SIG-M5 (cell line): ENCODE measurements around the gene PLXDC1.
A peak's percentile ranks its signal among the peaks of the same experiment; 100 is the strongest.

ENCODE experiments used
- DNase-seq: peaks from one replicate; lab custom pipeline; 2025; lab: John Stamatoyannopoulos, UW

PLXDC1 gene

DNA sequence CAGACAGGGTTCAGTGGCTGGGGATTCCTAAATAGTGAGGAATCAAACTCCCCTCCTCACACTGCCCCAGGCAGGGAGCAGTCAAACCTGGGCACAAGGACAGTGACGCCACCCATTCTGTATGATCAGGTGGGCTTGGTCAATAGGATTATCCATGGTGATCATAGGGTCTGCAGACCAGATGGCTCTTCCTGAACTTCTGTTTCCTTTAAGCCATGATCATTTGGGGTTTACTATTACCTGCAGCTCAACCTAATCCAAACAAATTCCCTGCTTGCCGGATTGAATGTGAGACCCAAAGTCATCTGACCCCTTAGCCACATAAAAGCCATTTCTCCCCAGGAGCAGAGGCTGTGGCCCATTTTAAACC is 54.3 kb downstream of the PLXDC1 start:
- DNase-seq, result no peak

DNA sequence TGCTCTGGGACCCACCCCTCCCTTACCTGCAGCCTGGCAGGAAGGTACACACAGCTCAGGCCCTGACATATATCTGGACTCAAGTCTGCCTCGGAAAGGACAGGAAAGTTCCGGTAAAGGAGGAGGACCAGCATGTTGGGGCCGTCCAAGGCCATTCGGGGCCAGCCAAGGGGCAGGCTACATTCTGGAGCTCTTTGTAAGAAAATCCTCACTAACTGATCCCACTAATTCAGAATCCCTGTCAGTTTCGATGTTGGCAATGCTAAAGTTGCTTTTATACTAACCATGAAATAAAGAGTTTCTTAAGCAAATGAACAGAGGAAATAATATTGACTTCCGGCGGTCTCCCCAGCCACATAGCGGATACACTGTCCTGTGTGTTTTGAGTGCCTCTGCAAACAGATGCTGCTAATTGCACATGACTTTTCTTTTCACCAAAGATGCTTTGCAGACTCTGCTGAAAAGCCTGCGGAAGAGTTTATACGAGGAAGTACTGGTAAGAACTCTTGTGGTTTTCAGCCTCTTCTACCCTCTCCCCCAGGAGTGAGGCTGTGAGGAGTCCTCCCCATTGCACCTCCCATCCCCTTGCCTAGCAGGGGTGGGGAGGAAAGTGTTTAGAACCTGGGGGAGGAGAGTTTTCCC is 54.8 kb downstream of the PLXDC1 start:
- DNase-seq, result no peak

DNA sequence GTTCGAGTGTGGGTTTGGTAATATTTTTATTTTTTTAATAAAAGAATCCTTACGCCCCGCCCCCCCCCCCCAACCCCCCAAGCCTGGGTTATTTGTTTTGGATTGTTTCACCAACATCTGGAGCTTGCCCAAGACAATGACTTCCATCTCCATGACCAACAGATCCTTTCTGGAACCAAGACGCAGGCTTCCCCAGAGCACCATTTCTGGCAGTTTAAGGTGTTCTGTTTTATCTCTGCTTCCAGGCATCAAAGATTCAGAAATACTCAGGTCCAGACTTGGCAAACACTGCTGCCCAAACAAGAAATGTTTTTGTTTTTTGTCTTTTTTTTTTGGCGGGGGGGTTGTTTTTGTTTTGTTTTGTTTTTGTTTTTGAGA is 56.1 kb downstream of the PLXDC1 start:
- no peak for DNase-seq

DNA sequence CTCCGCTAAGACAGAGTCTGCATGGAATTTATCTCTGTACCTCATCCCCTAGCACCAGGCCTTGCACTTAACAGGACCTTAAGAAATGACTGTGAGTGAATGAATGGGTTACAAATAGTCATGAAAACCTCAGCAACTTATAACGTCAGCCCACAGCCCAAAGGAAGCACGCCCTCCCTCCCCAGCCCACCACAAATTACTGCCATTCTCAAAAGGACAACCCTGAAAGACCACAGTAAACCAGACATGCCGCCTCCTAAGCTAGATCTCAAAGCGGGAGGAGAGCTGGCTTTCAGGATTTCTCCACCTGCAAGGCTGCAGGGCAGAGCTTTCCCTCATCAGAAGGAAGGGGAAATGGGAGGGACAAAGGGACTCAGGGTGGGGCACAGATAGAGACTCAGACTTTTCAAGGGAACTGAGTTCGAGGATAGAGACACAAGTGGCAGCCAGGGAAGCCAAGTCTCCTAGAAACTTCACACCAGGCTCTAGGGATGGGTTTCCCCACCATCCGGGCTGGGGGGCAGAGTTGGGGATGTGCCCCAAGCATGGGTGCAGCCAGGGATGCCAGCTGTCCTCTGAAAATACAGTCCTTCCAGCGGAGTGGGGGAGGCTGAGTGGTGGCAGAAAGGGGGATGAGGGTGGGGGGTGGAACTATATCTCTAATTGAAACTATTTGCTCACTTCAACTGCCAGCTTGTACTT is 56.7 kb downstream of the PLXDC1 start:
- no peak for DNase-seq

DNA sequence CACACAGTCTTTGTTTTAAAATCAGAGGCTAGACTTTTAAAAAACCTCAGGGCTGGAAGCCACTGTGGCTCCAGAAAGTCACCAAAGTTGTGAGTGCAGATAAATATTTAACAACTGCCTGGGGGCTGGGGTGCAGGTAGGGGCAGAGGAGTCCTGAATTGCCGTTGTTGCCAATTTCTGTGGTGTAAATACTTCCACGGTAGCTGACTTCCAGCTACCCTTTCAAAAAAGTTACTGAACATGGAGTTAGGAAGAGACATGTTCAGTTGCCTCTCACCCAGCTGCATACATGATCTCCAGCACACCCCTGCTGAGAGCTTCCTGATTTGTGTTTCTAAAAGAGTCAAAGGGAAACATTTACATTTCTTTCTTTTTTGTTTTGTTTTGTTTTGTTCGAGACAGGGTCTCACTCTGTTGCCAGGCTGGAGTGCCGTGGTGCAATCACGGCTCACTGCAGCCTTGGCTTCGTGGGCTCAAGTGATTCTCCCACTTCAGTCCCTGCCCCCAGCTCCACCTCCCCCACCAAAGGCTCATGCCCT is 58.7 kb downstream of the PLXDC1 start:
- peak; percentile 25 for DNase-seq

DNA sequence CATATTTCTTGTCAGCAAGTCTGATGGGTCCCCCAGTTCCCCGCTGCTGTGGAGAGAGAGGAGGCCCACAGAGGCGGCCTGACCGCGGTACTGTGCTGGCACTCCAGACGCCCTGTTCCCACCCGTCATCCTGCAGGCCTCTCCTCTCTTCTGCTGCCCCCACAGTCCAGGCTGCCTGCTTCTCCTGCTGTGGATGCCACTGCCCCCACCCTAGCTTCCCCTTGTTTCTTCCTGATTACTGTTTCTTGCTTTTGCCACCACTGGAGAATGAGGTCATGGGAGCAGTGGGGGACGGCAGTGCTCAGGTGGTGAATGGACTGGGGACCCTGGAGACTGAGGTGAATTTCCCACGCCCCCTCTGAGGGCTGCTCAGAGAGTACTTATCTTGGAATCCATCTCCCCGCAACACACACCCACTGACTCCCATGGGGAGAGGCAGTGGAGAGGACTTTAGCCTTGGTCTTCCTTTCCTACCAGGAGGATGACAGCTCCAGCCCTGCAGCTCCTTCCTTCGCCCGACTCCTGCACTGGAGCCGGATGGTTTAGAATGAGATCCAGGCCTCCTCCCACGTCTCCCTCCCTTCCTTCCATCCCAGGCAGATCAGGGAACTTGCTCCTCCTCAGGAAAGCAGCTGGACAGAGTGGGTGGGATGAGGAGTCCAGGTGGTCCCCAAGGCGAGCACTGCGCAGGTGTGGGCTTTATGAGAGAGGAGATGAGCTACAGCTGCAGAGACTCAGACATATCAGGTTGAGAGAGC is 60.4 kb downstream of the PLXDC1 start:
- no peak for DNase-seq

DNA sequence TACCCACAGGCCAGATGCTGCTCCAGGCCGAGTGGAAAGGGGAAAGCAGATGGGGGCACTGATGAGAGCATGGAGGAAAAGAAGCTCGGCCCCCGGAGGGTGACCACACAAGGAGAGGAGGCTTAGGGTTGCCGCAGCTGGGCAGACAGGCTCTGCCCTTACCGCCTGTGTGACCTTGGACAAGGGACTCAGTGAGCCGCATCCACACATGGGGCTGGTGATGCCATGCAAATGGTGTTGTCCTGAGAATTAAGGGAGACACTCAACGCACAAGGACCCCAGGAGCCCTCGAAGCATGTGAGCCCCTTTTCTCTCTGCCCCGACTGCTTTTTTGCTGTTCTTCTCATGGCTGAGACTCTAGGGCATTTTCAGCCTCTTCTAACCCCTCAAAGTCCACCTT is 61.0 kb downstream of the PLXDC1 start:
- DNase-seq, result no peak

DNA sequence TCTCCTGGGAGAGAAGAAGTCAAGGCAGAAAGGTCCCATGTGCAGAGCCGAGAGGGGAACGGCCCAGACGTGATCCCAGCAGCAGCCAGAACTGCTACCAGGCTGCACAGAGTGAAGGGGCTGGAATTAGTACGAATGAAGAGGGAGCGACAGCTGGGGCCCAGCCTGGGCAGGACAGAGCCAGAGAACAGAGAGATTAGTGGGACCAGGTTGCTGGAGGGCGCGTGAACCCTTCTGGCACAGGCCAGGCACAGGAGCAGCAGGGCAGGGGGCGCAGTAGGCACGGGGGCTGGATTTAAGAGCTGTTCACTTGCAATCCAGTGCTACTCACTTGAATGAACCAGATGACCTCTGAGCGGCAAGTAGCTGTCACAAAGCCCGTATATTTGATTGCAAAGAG is 66.9 kb downstream of the PLXDC1 start:
- no peak for DNase-seq

DNA sequence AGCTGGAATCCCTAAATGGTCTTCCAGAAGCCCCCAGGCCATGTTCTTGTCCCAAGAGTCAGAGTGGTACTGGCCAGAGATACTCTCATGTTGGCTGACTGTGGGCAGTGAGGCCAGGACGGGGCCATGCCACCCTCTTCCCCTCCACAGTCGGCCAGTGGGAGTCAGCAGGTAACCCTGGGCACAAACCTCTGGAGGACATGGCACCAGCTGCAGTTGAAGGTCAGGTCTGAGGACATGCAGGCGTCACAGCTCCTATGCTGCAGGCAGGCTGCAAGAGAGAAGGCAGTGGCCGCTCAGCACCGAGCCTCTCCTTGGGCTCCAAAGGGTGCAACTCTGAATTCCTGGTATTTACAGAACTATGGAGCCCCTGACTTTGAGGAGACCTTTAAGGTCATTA is 68.2 kb downstream of the PLXDC1 start:
- no peak for DNase-seq

DNA sequence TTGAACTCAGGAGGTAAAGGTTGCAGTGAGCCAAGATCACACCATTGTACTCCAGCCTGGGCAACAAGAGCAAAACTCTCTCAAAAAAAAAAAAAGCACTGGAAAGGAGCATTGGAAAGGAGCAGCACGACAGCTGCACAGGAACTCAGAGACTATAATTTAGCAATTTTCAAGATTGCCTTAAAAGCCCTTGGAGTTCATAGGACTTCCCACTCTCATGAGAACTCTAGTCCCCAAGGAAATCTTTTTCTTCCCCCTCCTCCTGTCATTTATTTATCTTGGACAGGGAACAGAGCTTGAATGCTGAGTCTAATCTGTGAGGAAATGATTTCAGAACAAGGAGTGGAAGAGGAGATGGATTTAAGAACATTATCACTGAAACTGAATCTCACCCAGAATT is 69.0 kb downstream of the PLXDC1 start:
- no peak for DNase-seq

DNA sequence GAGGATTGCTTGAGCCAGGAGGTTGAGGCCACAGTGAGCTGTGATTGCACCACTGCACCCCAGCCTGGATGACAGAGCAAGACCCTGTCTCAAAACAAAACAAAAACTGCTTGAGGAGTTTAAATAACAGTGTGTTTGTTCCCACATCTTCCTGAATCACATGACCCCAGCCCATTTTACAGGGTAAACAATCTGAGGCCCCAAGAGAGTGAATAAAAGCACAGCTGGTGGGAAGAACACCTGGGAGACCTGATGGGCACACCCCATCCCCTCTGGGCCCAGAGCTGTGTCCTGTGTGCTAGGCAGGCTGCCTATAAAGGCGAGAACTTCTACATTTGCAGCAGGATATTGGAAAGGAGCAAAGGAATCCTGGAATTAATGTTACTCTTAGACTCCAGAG is 69.6 kb downstream of the PLXDC1 start:
- no peak for DNase-seq

DNA sequence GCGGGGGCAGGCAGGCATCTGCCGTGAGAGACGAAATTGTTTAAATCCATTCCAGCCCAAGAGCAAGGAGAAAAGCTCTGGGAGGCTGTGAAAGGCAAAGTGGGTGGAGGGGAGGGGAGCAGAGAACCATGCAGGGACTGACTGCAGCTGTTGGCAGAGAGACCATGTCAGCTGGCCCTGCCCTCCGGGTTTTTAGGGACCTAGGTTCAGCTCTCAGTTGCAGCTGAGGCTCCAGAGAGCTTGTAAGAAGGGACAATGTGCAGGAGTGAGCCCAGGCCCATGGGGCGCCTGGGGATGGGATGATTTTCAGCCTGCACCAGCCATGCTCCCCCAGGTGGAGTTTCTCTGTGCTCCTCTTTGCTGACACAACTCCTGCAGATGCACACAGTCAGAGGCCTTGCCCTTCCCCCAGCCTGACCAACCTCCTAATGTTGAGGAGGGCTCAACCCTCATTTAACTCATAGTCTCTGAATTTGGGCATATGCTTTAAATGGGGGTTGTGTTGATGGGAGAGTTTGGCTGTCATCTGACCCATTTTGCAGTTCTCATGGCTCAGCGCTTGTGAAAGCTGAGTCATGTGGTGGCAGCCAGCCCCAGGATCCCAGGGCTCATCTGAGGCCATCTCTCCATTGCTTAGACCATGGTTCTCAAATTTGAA is 70.9 kb downstream of the PLXDC1 start:
- DNase-seq, result no peak

DNA sequence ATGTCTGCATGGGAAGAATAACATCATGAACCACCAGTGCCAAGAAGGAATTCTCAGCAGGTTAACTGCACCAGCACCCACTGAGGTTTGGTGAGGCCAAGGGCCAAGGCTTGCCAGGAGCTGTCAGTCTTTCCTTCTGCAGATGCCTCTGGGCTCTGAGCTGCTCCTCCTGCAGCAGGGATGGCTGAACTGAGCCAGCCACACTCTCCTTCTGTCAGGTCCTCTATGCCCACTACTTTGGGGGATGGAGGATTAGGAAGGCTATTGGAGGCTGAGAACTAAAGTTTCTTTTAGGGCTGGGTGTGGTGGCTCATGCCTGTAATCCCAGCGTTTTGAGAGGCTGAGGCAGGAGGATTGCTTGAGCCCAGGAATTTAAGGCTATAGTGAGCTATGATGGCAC is 71.6 kb downstream of the PLXDC1 start:
- DNase-seq, result no peak

DNA sequence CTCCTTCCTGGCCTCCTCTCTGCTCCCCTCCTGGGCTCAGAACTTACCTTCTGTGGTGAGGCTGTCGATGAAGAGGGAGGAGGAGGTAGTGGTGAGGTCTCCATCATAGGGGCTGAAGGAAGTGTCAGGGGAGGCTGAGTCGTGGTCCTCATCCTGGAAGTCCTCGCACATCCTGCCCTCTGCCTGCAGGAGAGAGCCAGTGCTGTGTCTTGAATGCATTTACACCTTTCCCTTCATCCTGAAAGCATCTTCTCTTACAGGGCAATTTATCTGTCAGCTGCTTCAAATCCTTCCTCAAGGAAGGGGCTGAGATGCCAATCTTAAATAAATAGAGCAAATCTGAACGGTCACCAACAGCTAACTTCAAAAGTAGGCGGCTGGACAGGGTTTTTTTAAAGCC is 73.6 kb downstream of the PLXDC1 start:
- no peak for DNase-seq

DNA sequence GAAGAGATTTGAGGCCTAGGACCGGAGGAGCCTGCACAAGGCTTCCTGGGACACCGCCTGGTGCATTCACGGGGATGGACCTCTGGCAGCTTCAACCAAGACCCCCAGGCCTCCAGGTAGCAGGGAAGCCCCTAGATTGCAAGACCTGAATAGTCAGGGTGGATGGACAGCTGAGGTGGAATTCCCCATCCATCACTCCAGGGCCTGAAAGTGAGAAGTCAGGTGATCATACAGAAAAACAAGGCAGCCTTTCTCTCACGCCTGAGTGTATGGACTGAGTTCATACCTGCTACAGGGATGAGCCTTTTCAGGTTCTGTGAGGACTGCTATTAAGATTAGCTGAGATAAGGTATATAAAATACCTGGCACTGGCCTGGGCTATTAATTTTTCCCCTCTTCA is 74.2 kb downstream of the PLXDC1 start:
- no peak for DNase-seq

DNA sequence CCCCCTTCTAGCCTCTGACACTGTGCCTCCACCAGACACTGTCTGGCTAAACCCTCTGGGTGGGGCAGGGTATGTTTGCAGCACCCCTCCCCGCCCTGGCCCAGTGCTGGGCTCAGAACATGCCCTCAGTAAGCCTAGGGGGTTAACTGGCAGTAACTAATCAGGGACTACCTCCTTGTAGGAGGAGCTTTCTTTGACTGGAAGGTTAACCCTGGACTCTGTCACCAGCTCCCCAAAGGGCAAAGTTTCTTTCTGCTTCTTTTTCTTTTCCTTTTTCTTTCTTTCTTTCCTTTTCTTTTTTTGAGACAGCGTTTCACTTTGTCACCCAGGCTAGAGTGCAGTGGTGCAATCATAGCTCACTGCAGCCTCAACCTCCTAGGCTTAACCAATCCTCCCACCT is 76.8 kb downstream of the PLXDC1 start:
- DNase-seq, result no peak

DNA sequence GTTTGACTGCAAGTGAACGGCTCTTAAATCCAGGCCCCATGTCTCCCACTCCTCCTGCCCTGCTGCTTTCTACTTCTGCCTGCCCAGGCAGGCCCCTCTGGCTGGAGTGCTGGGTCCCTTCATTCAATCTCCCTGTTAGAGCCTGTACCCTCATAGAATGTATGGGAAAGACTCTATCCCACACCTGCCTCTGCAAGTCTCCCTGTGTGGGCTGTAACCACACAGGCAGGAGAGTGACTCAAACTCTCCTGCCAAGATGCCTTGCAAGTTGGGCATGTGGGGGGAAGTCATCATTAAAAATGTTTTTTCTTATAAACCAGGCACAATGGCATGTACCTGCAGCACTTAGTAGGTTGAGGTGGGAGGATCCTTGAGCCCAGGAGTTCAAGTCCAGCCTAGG is 77.5 kb downstream of the PLXDC1 start:
- no peak for DNase-seq

DNA sequence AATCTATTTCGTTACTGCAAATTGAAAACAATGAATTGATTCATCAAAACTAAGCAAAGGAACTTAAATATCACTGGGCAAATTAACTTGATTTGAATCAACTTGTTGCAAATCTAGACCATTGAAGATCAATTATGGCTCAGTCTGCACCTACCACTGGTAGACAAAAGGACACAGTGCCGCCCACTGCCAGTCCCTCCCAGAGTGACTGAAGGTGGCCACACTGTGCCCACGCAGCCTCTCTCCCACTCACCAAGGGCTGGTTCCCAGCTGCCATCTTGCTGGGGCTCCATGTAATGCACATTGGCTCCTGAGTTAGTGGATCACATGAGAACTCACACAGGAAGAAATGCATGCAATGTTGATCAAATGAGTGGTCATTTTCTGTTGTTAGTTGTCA is 78.1 kb downstream of the PLXDC1 start:
- no peak for DNase-seq

DNA sequence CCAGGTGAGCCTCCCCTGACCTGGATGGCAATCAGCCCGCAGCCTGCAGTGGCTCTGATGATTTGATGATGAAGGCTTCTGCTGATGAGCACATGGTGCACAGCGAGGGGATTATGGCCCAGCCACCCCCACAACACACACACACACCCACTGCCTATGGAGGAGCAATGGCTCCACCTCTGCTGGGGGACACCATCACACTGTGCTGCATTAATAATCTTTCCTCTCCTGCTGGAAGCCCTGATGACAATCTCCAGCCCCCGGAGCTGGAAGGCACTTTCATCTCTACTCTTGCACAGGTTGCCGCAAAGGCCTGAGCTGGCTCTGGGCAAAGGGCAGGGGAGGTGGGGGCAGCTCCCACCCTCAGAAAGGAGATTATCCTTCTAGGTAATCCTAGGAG is 79.9 kb downstream of the PLXDC1 start:
- no peak for DNase-seq

DNA sequence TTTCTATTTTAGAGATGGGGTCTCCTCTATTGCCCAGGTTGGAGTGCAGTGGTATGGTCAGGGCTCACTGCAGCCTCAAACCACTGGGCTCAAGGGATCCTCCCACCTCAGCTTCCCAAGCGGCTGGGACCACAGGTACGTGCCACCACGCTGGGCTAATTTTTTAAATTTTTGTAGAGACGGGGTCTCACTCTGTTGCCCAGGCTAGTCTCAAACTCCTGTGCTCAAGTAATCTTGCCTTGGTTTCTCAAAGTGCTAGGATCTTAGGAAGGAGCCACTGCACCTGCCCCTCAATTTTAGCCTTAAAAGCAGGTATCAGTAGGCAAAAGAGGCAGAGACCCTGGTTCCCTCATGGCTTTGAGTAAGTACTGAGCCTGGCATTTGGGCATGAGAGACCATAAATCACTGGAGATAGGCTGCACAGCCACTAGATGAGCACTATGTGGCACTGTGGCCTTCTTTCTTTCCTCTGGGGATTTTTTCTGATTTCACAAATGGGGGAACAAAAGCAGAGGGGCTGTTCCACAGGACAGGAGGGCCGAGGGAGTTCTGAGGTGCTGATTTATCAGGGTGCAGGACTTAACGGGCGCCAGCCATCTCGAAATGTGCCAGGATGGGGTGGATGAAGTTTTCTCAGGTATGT is 82.2 kb downstream of the PLXDC1 start:
- peak; percentile 10 for DNase-seq

DNA sequence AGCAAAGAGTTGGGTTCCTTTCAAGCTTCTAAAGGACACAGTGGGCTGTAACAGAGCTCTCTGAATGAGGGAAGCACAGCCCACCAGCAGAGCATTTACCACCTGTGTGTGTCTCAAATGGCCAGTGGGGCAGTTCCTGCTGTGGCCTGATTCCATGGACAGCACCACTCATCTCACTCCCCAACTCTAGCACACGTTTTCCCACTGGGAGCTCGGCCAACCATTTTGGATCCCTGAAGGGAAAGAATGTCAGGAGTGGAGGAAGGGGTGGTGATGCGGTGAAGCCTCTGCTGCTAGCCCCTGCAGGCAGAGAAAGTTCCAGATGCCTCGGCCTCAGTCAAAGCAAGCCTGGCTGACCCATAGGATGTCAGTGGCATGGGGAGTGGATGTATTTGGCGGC is 86.6 kb downstream of the PLXDC1 start:
- no peak for DNase-seq

DNA sequence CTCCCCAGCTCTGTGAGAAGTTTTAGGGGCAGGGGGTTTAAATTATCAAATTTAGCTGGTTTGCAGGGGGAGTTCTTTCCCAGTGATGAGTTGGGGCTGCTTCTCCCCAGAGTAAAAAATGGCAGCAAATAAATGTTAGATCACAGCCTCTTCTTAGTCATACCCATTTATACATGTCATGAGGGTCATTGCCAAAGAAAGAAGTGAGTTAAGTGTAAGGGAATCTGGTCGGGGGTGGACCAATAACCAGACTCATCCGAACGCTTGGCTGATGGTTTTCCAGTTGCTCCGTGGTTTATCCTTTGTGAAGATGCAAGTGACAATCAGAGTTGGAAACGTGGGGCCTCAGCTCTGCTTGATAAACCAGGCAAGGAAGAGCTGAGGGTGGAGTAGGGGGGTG is 87.1 kb downstream of the PLXDC1 start:
- DNase-seq, result no peak
